Activated CD8-positive, alpha-beta memory T cell treated with anti-CD3 and anti-CD28 coated beads, Interleukin-2, amount 50 U/mL, for 24 hours (primary cell): ENCODE results near the gene RASSF5.
"Not testable (repeated sequence)": the region's sequence is repeated elsewhere in the genome, so short reads cannot be mapped to it uniquely, and the experiment has no call there.

Experiments used
- DNase-seq: peaks from one replicate; pipeline ENCODE4 v3.0.0-alpha.2; 2020; ENCODE audit errors: extremely low read depth

Gene RASSF5

GRCh38 chr1:206476591-206476990 lies 30.7 kb upstream of the RASSF5 start:
- DNase-seq, result no peak

GRCh38 chr1:206477110-206477509 lies 30.2 kb upstream of the RASSF5 start:
- no peak for DNase-seq

- DNase-seq, result no peak
These were observed 29.6 kb upstream of the RASSF5 start for GRCh38 chr1:206477581-206478380.

GRCh38 chr1:206478746-206479145 lies 28.6 kb upstream of the RASSF5 start:
- DNase-seq, result no peak

GRCh38 chr1:206479183-206480125 lies 27.9 kb upstream of the RASSF5 start:
- peak; percentile 38 for DNase-seq

GRCh38 chr1:206480211-206480610 lies 27.1 kb upstream of the RASSF5 start:
- DNase-seq, result no peak

GRCh38 chr1:206482611-206483010 lies 24.7 kb upstream of the RASSF5 start:
- no peak for DNase-seq

GRCh38 chr1:206483864-206484263 lies 23.5 kb upstream of the RASSF5 start:
- DNase-seq, result not testable (repeated sequence)

GRCh38 chr1:206484901-206485300 lies 22.4 kb upstream of the RASSF5 start:
- DNase-seq, result no peak

GRCh38 chr1:206486995-206487788 lies 20.1 kb upstream of the RASSF5 start:
- DNase-seq, result no peak

GRCh38 chr1:206487970-206488369 lies 19.4 kb upstream of the RASSF5 start:
- DNase-seq, result no peak

- DNase-seq, result no peak
These were observed 18.9 kb upstream of the RASSF5 start for GRCh38 chr1:206488466-206488865.

GRCh38 chr1:206489980-206490770 lies 17.2 kb upstream of the RASSF5 start:
- peak; percentile 44 for DNase-seq

GRCh38 chr1:206490771-206491405 lies 16.4 kb upstream of the RASSF5 start:
- DNase-seq, result no peak

- no peak for DNase-seq
These were observed 15.7 kb upstream of the RASSF5 start for GRCh38 chr1:206491616-206492015.

GRCh38 chr1:206492589-206492988 lies 14.7 kb upstream of the RASSF5 start:
- no peak for DNase-seq

- DNase-seq, result no peak
These were observed 14.1 kb upstream of the RASSF5 start for GRCh38 chr1:206493279-206493678.

GRCh38 chr1:206495011-206495461 lies 12.3 kb upstream of the RASSF5 start:
- no peak for DNase-seq

GRCh38 chr1:206495493-206496046 lies 11.8 kb upstream of the RASSF5 start:
- no peak for DNase-seq

- DNase-seq, result no peak
These were observed 11.1 kb upstream of the RASSF5 start for GRCh38 chr1:206496131-206496793.
